Astrocyte of the spinal cord (primary cell): ENCODE measurements around the gene RAF1.
A peak's percentile ranks its signal among the peaks of the same experiment; 100 is the strongest.
"Not testable (repeated sequence)": the region's sequence is repeated elsewhere in the genome, so short reads cannot be mapped to it uniquely, and the experiment has no call there.

Source experiments
- DNase-seq: peaks from one replicate; pipeline ENCODE4 v3.0.0; 2011; ENCODE audit warnings: low read depth, low spot score
- H3K4me3 ChIP-seq: 2 replicates; pipeline ENCODE4 v1.5.1; 2011; ENCODE audit warnings: low read depth, mild to moderate bottlenecking, low read length, moderate library complexity
- CTCF ChIP-seq: IDR thresholded peaks from 2 replicates; pipeline ENCODE4 v1.5.1; 2012; ENCODE audit warnings: low read depth, mild to moderate bottlenecking, low read length, inconsistent platforms
- in situ Hi-C: cut with HindIII; loops from 2 replicates; pipeline ENCODE4 v1.10.0; 2017; ENCODE audit warnings: low sequenced_read_pairs

RAF1 gene

GRCh38 chr3:12644331-12644937 is 19.5 kb downstream of the RAF1 start:
- in situ Hi-C loops, result no loop called here
- DNase-seq, result peak; percentile 60
- H3K4me3 ChIP-seq, result no peak overlapping the region
- no peak for TF ChIP-seq CTCF

DNA sequence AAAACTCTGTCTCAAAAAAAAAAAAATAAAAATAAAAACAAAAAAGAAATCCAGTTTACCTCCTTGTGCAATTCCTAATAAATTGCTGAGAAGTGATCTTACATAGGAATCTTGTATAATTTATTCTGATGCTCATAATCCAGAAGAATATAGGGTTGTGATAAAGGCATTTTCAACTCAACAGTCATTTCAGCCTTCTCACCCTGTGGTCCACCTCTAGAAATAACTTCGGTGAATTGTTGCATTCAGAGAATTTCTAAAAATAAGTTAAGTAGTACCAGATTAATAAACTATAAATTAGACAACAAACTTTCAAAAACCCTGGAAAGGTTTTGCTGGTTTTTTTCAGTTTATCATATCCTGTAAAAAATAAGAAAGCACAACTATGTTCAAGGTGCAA is 20.2 kb downstream of the RAF1 start:
- in situ Hi-C loops, result no loop called here
- TF ChIP-seq CTCF, result no peak
- no peak overlapping the region for H3K4me3 ChIP-seq
- DNase-seq, result no peak

DNA sequence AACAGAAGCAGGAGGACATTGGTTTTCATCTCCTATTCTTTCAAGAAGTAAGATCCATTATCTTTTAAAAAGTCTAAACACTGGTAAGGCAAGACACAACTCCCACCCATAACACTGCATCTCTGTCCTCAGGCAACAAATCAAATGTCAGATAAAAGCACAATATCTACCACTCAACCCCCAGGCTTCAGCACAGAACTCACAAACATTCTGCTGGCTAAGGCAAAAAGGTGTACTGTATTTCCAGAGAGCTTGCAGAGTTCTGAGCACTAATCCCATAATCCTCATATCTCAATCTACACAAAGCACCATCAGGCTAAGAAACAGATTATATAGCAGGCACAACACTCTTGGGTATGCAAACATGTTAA is 20.9 kb downstream of the RAF1 start:
- no peak for TF ChIP-seq CTCF
- no peak for DNase-seq
- in situ Hi-C loops, result no loop called here
- H3K4me3 ChIP-seq, result no peak overlapping the region

GRCh38 chr3:12640853-12641252 is 23.1 kb downstream of the RAF1 start:
- in situ Hi-C loops, DNase-seq: not testable (repeated sequence)

GRCh38 chr3:12638105-12638504 is 25.8 kb downstream of the RAF1 start:
- H3K4me3 ChIP-seq, result no peak overlapping the region
- TF ChIP-seq CTCF, result no peak
- peak; percentile 32 for DNase-seq
- in situ Hi-C loops, result no loop called here

More at GRCh38 chr3:12640853-12641252, 23.1 kb downstream of the RAF1 start:
- H3K4me3 ChIP-seq, result not testable (repeated sequence)

GRCh38 chr3:12633108-12633507 is 30.8 kb downstream of the RAF1 start:
- TF ChIP-seq CTCF, result no peak
- DNase-seq, result no peak
- no peak overlapping the region for H3K4me3 ChIP-seq
- in situ Hi-C loops, result no loop called here

GRCh38 chr3:12632523-12632922 is 31.4 kb downstream of the RAF1 start:
- TF ChIP-seq CTCF, result no peak
- in situ Hi-C loops, result no loop called here
- DNase-seq, result no peak
- H3K4me3 ChIP-seq, result no peak overlapping the region

DNA sequence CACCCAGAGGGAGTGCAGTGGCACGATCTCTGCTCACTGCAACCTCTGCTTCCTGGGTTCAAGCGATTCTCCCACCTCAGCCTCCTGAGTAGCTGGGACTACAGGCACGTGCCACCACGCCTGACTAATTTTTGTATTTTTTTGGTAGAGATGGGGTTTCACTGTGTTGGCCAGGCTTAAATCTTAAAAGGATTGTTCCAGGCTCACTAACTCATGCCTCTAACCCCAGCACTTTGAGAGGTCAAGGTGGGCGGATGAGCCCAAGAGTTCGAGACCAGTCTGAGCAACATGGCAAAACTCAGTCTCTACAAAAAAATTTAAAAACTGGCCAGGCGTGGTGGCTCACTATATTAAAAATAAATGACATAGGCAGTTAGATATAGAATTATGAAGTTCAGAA is 33.1 kb downstream of the RAF1 start:
- DNase-seq, in situ Hi-C loops, H3K4me3 ChIP-seq: not testable (repeated sequence)
